ENCODE measurements around the gene ANKRD2. TPM values are rescaled to one million over a fixed set of nuclear protein-coding genes. Genes with fewer than 3 reads are reported as not detected.

The ANKRD2 gene
- total RNA-seq, 3 donors from 2014 or later (not counting 1 experiment from before 2014, with no cell fraction given), result not detected

DNA sequence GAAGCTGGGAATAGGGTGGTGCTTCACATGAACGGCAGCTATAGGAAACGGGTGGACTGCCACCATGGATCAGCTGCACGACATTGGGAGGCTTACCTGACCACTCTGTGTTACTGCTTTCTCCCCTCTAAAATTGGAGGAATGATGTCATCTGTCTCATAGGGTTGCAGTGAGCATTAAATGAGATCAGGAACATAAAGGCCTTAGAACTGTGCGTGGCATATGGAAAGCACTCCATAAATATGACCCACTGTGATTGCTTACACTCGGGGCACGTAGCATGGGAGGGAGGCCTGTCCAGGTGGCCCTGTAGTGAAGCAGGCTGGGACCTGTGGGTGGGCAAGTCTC is 26.7 kb downstream of the ANKRD2 start:
- Mint-ChIP-seq H3K27ac (no peak overlapping the region), H3K9me3 (no peaks in the 10 kb centered on the region), H3K4me3 (no peak overlapping the region), H3K36me3 (no peaks in the 10 kb centered on the region), H3K27me3 (ENCODE audit: low read depth in 2 of 2) (peaks cover 0 to 2% of the 10 kb centered on the region in 2 donors), H3K4me1 (no peaks in the 10 kb centered on the region)
- H3K4me1 ChIP-seq (ENCODE audit: control insufficient read depth, insufficient read depth, low read length), result no peaks in the 10 kb centered on the region
- no peaks in the 10 kb centered on the region for H3K27me3 ChIP-seq (ENCODE audit: control insufficient read depth, insufficient read depth, low read length)
- no peak overlapping the region for H3K4me3 ChIP-seq (ENCODE audit: low read length)
- DNase-seq (no peak), ATAC-seq (no peak)
- H3K9me3 ChIP-seq (ENCODE audit: control insufficient read depth, insufficient read depth, low read length), result no peaks in the 10 kb centered on the region
- H3K27ac ChIP-seq (ENCODE audit: low read length), result no peak overlapping the region
- TF ChIP-seq, protein P1, sequence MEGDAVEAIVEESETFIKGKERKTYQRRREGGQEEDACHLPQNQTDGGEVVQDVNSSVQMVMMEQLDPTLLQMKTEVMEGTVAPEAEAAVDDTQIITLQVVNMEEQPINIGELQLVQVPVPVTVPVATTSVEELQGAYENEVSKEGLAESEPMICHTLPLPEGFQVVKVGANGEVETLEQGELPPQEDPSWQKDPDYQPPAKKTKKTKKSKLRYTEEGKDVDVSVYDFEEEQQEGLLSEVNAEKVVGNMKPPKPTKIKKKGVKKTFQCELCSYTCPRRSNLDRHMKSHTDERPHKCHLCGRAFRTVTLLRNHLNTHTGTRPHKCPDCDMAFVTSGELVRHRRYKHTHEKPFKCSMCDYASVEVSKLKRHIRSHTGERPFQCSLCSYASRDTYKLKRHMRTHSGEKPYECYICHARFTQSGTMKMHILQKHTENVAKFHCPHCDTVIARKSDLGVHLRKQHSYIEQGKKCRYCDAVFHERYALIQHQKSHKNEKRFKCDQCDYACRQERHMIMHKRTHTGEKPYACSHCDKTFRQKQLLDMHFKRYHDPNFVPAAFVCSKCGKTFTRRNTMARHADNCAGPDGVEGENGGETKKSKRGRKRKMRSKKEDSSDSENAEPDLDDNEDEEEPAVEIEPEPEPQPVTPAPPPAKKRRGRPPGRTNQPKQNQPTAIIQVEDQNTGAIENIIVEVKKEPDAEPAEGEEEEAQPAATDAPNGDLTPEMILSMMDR (IDR thresholded peaks at IDR 0.05), result no peak
- WGBS (ENCODE audit: insufficient coverage), result 93% methylated on average over 6 of the region's 6 CpGs
- no peaks in the 10 kb centered on the region for H3K36me3 ChIP-seq (ENCODE audit: control insufficient read depth, insufficient read depth, low read length)
- intact Hi-C loops (cut with micrococcal nuclease), result no loop called here

GRCh38 chr10:97600616-97601015 is 28.0 kb downstream of the ANKRD2 start:
- Histone ChIP-seq H3K4me1 (ENCODE audit: control insufficient read depth, insufficient read depth, low read length) (no peaks in the 10 kb centered on the region), H3K36me3 (ENCODE audit: control insufficient read depth, insufficient read depth, low read length) (no peaks in the 10 kb centered on the region), H3K4me3 (ENCODE audit: low read length) (no peak overlapping the region), H3K27me3 (ENCODE audit: control insufficient read depth, insufficient read depth, low read length) (no peaks in the 10 kb centered on the region), H3K27ac (ENCODE audit: low read length) (no peak overlapping the region), H3K9me3 (ENCODE audit: control insufficient read depth, insufficient read depth, low read length) (no peaks in the 10 kb centered on the region)
- ATAC-seq (no peak), DNase-seq (no peak)
- no peaks in the 10 kb centered on the region for H3K36me3 Mint-ChIP-seq
- intact Hi-C loops (cut with micrococcal nuclease), result no loop called here
- H3K27me3 Mint-ChIP-seq (ENCODE audit: low read depth in 2 of 2), result peaks cover 0 to 2% of the 10 kb centered on the region in 2 donors
- 100% methylated on average over 1 of the region's 1 CpG for WGBS (ENCODE audit: insufficient coverage)
- no peaks in the 10 kb centered on the region for H3K4me1 Mint-ChIP-seq
- no peak overlapping the region for H3K27ac Mint-ChIP-seq
- H3K4me3 Mint-ChIP-seq, result no peak overlapping the region
- TF ChIP-seq, protein P1 (IDR thresholded peaks at IDR 0.05), result no peak
- H3K9me3 Mint-ChIP-seq, result no peaks in the 10 kb centered on the region

- intact Hi-C loops (cut with micrococcal nuclease), result no loop called here
- Histone ChIP-seq H3K9me3 (ENCODE audit: control insufficient read depth, insufficient read depth, low read length) (no peaks in the 10 kb centered on the region), H3K4me1 (ENCODE audit: control insufficient read depth, insufficient read depth, low read length) (no peaks in the 10 kb centered on the region), H3K4me3 (ENCODE audit: low read length) (no peak overlapping the region), H3K27me3 (ENCODE audit: control insufficient read depth, insufficient read depth, low read length) (no peaks in the 10 kb centered on the region), H3K27ac (ENCODE audit: low read length) (no peak overlapping the region), H3K36me3 (ENCODE audit: control insufficient read depth, insufficient read depth, low read length) (no peaks in the 10 kb centered on the region)
- Mint-ChIP-seq H3K36me3 (no peaks in the 10 kb centered on the region), H3K4me3 (no peak overlapping the region), H3K9me3 (no peaks in the 10 kb centered on the region), H3K27me3 (ENCODE audit: low read depth in 2 of 2) (no peaks in the 10 kb centered on the region), H3K27ac (no peak overlapping the region), H3K4me1 (no peaks in the 10 kb centered on the region)
- ATAC-seq, result no peak
- TF ChIP-seq, protein P1 (IDR thresholded peaks at IDR 0.05), result no peak
- no peak for DNase-seq
- WGBS (ENCODE audit: insufficient coverage), result 90% methylated on average over 20 of the region's 21 CpGs
Observed at GRCh38 chr10:97601268-97602215, 29.0 kb downstream of the ANKRD2 start.

All from natural killer cell (primary cell).